A549 (cell line): Measurements from ENCODE around the gene CEND1. TPM values are rescaled to one million over a fixed set of nuclear protein-coding genes. Genes with fewer than 3 reads are reported as not detected.

Experiments
- ATAC-seq, 2 experiments: fragments of 200-7000 bp in 1 of 2; fragments of >200 bp in 1 of 2; cut with Nextera tagmentation in 1 of 2; cut with Tn5 transposase in 1 of 2; 3 replicates each; pipeline versions ENCODE4 v1.8.0 to v1.9.1; 2018 to 2020; ENCODE audit warnings: mild to moderate bottlenecking in 1 of 2, moderate library complexity in 1 of 2
- CTCF ChIA-PET: fragments of 300-600 bp; sonication (Branson Sonifier 250); formaldehyde crosslinking; extraction: SDS; loops from one replicate; lab custom pipeline; 2021; ENCODE audit warnings: antibody characterized with exemption, inconsistent platforms; lab: Yijun Ruan, JAX
- POLR2A ChIA-PET: fragments of 350-600 bp; formaldehyde crosslinking; extraction: SDS; loops from one replicate; lab custom pipeline; 2021; ENCODE audit warnings: antibody characterized with exemption, inconsistent platforms; lab: Yijun Ruan, JAX
- DNase-seq, 2 experiments: peaks; one replicate each; pipeline versions ENCODE4 v3.0.0 to v3.0.0-alpha.2; 2011 to 2016; ENCODE audit warnings: low read depth in 1 of 2, low spot score in 1 of 2
- FAIRE-seq: peaks from 2 replicates; lab custom pipeline; 2011; peaks lifted over from hg19 to GRCh38; lab: Jason Lieb, UNC
- H3K27ac ChIP-seq, 2 experiments: fragments of >200 bp; sonication (Bioruptor Twin); formaldehyde crosslinking; 3 replicates each; pipeline ENCODE4 v1.5.1; 2016 to 2017
- H3K4me1 ChIP-seq: fragments of >200 bp; sonication (Bioruptor Twin); formaldehyde crosslinking; 3 replicates; pipeline ENCODE4 v1.6.1; 2016
- H3K4me2 ChIP-seq: fragments of >200 bp; sonication (Bioruptor Twin); formaldehyde crosslinking; 3 replicates; pipeline ENCODE4 v1.6.1; 2016
- H3K4me3 ChIP-seq: fragments of >200 bp; sonication (Bioruptor Twin); formaldehyde crosslinking; 3 replicates; pipeline ENCODE4 v1.5.1; 2016
- H3K9me3 ChIP-seq: fragments of >200 bp; sonication (Bioruptor Twin); formaldehyde crosslinking; 3 replicates; pipeline ENCODE4 v1.6.1; 2016
- BCL3 ChIP-seq: fragments of >200 bp; sonication (Bioruptor Twin); formaldehyde crosslinking; IDR thresholded peaks from 3 replicates; pipeline ENCODE4 v1.6.1; 2016
- CTCF ChIP-seq: fragments of >200 bp; sonication (Bioruptor Twin); formaldehyde crosslinking; IDR thresholded peaks from 3 replicates; pipeline ENCODE4 v1.5.1; 2016
- EHF ChIP-seq: fragments of 250-450 bp; sonication (Bioruptor Pico); IDR thresholded peaks from 2 replicates; pipeline ENCODE4 v1.5.0; 2020; ENCODE audit warnings: mild to moderate bottlenecking
- EP300 ChIP-seq, 2 experiments: fragments of >200 bp; sonication (Bioruptor Twin); formaldehyde crosslinking; IDR thresholded peaks; 2 replicates in 1 of 2; 3 replicates in 1 of 2; pipeline ENCODE4 v1.6.1; 2016 to 2017
- FOSL2 ChIP-seq, 2 experiments: fragments of 450-650 bp in 1 of 2; fragments of >200 bp in 1 of 2; sonication (Bioruptor Twin) in 1 of 2; formaldehyde crosslinking; IDR thresholded peaks; 2 replicates each; pipeline versions ENCODE4 v1.5.0 to v1.6.1; 2016 to 2020; ENCODE audit warnings: mild to moderate bottlenecking in 1 of 2, moderate library complexity in 1 of 2
- FOXS1 ChIP-seq: fragments of 250-450 bp; sonication (Bioruptor Pico); IDR thresholded peaks from 2 replicates; pipeline ENCODE4 v1.5.0; 2020; ENCODE audit warnings: mild to moderate bottlenecking, moderate library complexity
- HDAC2 ChIP-seq: fragments of 200-600 bp; sonication (generic); IDR thresholded peaks from 2 replicates; pipeline ENCODE4 v1.6.1; 2016
- HMGXB4 ChIP-seq: fragments of 250-450 bp; sonication (Bioruptor Pico); IDR thresholded peaks from 2 replicates; pipeline ENCODE4 v1.5.0; 2021; ENCODE audit warnings: mild to moderate bottlenecking, moderate library complexity, borderline replicate concordance
- JUN ChIP-seq, 2 experiments: fragments of >200 bp; sonication (Bioruptor Twin); formaldehyde crosslinking; IDR thresholded peaks; 2 replicates in 1 of 2; 3 replicates in 1 of 2; pipeline ENCODE4 v1.6.1; 2016 to 2017
- JUNB ChIP-seq: fragments of >200 bp; sonication (Bioruptor Twin); formaldehyde crosslinking; IDR thresholded peaks from 2 replicates; pipeline ENCODE4 v1.6.1; 2016
- MAFK ChIP-seq: fragments of 450-650 bp; IDR thresholded peaks from 2 replicates; pipeline ENCODE4 v1.6.1; 2014; ENCODE audit not compliant: partially characterized antibody
- MAX ChIP-seq: IDR thresholded peaks from 2 replicates; pipeline ENCODE4 v1.6.1; 2012
- MAZ ChIP-seq: fragments of 150-350 bp; IDR thresholded peaks from 2 replicates; pipeline ENCODE4 v1.6.1; 2014; ENCODE audit warnings: antibody characterized with exemption, low read depth, low read length, borderline replicate concordance
- NFE2L2 ChIP-seq: fragments of 150-350 bp; conservative IDR thresholded peaks from 2 replicates; pipeline ENCODE4 v1.6.1; 2014; ENCODE audit warnings: low read length
- POLR2A ChIP-seq: IDR thresholded peaks from 2 replicates; pipeline ENCODE4 v1.6.1; 2012; ENCODE audit warnings: mild to moderate bottlenecking, low read length
- REST ChIP-seq: fragments of 200-600 bp; sonication (generic); IDR thresholded peaks from 2 replicates; pipeline ENCODE4 v1.6.1; 2016; ENCODE audit warnings: antibody characterized with exemption, mild to moderate bottlenecking, moderate library complexity
- SMC3 ChIP-seq: fragments of >200 bp; sonication (Bioruptor Twin); formaldehyde crosslinking; IDR thresholded peaks from 3 replicates; pipeline ENCODE4 v1.6.1; 2018; ENCODE audit warnings: inconsistent platforms
- WGBS: methylation state at CpG from one replicate; pipeline ENCODE4 v1.1.6; 2017; ENCODE audit errors: missing lambda C conversion rate; 5-methylcytosine and 5-hydroxymethylcytosine counted together
- polyA plus RNA-seq, 4 experiments: library from polyadenylated mRNA; depleted of rRNA in 3 of 4; stranded (reverse); fragments of >200 nt; fragmentation: RNase III in 1 of 4; extraction: RNeasy Plus Mini Kit Qiagen cat#74134 plus additional on column Dnase treatment in 1 of 4; gene quantifications; 2 replicates in 3 of 4; 3 replicates in 1 of 4; pipeline ENCODE4 v1.2.3, GENCODE V29; 2011 to 2017

The CEND1 gene
- polyA plus RNA-seq, 2 of the 4 experiments (the other 2 are of a cell fraction) = 1.0 TPM; not detected in 1

GRCh38 chr11:766936-767210 lies 23.0 kb downstream of the CEND1 start (continued):
- no peak for TF ChIP-seq REST

GRCh38 chr11:766106-766935 lies 23.6 kb downstream of the CEND1 start:
- ChIA-PET CTCF (interaction anchor here (0.7 to 5.4 kb wide), 14 partner anchors 8 to 156 kb away, joined by 3 to 44 read pairs (median 4); partner anchors contain the start of genes GATD1 and TALDO1), POLR2A (interaction anchor here (0.8 kb wide), 1 partner anchor 11 kb away, joined by 3 read pairs; no protein-coding TSS in a partner anchor)
- H3K27ac ChIP-seq = peak overlapping the region in 1 of 2 experiments; percentile 54; a peak in 3 of 6 replicates
- ATAC-seq (peak in 1 of 2 experiments; percentile 8; a peak in 3 of 6 replicates), DNase-seq (peak in 1 of 2 experiments; percentile 51), FAIRE-seq (no peak)
- WGBS = 71% methylated on average over 10 of the region's 11 CpGs
- no peaks in the 10 kb centered on the region for H3K9me3 ChIP-seq
- peaks cover 29% of the 10 kb centered on the region for H3K4me1 ChIP-seq
- no peak overlapping the region for H3K4me2 ChIP-seq
- no peak overlapping the region for H3K4me3 ChIP-seq
- TF ChIP-seq JUNB = no peak
- no peak for TF ChIP-seq HDAC2
- TF ChIP-seq SMC3 = no peak
- no peak for TF ChIP-seq POLR2A
- TF ChIP-seq JUN (IDR thresholded peaks at IDR 0.05) = no peak
- TF ChIP-seq FOSL2 (IDR thresholded peaks at IDR 0.05) = no peak
- TF ChIP-seq FOSL2 (CRISPR knock-in tag; IDR thresholded peaks at IDR 0.05) = no peak
- TF ChIP-seq HMGXB4 = no peak
- TF ChIP-seq EHF = no peak
- TF ChIP-seq BCL3 = no peak
- no peak for TF ChIP-seq FOXS1 (CRISPR knock-in tag)
- TF ChIP-seq CTCF = no peak
- no peak for TF ChIP-seq EP300 (IDR thresholded peaks at IDR 0.05)
- TF ChIP-seq MAX = no peak
- TF ChIP-seq MAZ = no peak
- TF ChIP-seq MAFK = no peak
- no peak for TF ChIP-seq NFE2L2
